MG63 (cell line): Measurements from ENCODE around the gene LILRA1. TPM values are rescaled to one million over a fixed set of nuclear protein-coding genes. Genes with fewer than 3 reads are reported as not detected.
"Not testable (repeated sequence)": the region's sequence is repeated elsewhere in the genome, so short reads cannot be mapped to it uniquely, and the experiment has no call there.

Experiments used
- DNase-seq: peaks from one replicate; pipeline ENCODE4 v3.0.0-alpha.2; 2020
- H3K27me3 ChIP-seq: fragments of 250-450 bp; sonication (Bioruptor Pico); 2 replicates; pipeline ENCODE4 v1.5.1; 2020; ENCODE audit warnings: mild to moderate bottlenecking, moderate library complexity
- H3K36me3 ChIP-seq: fragments of 250-450 bp; sonication (Bioruptor Pico); 2 replicates; pipeline ENCODE4 v1.5.1; 2020; ENCODE audit warnings: mild to moderate bottlenecking, moderate library complexity
- H3K4me3 ChIP-seq: fragments of 250-450 bp; sonication (Bioruptor Pico); 2 replicates; pipeline ENCODE4 v1.5.1; 2020; ENCODE audit warnings: mild to moderate bottlenecking, moderate library complexity
- H3K9me3 ChIP-seq: fragments of 250-450 bp; sonication (Bioruptor Pico); 2 replicates; pipeline ENCODE4 v1.5.1; 2020; ENCODE audit warnings: mild to moderate bottlenecking, moderate library complexity
- total RNA-seq: library from RNA; depleted of rRNA; stranded (reverse); fragments of >200 nt; shearing (Covaris generic); gene quantifications from 2 replicates; pipeline ENCODE4 v1.2.3, GENCODE V29; 2014; ENCODE audit warnings: low replicate concordance

Gene LILRA1
- total RNA-seq, 1 experiment from 2014 or later: not detected

GRCh38 chr19:54608205-54608604, 14.8 kb downstream of the LILRA1 start:
- Histone ChIP-seq H3K4me3 (no peak overlapping the region), H3K9me3 (no peaks in the 10 kb centered on the region), H3K27me3 (peaks cover 12% of the 10 kb centered on the region)

GRCh38 chr19:54608792-54609191, 15.4 kb downstream of the LILRA1 start:
- Histone ChIP-seq H3K36me3 (no peaks in the 10 kb centered on the region), H3K27me3 (peaks cover 9% of the 10 kb centered on the region), H3K4me3 (no peak overlapping the region), H3K9me3 (no peaks in the 10 kb centered on the region)
- DNase-seq: no peak

More at GRCh38 chr19:54608205-54608604, 14.8 kb downstream of the LILRA1 start:
- DNase-seq: no peak
- H3K36me3 ChIP-seq: no peaks in the 10 kb centered on the region

DNA sequence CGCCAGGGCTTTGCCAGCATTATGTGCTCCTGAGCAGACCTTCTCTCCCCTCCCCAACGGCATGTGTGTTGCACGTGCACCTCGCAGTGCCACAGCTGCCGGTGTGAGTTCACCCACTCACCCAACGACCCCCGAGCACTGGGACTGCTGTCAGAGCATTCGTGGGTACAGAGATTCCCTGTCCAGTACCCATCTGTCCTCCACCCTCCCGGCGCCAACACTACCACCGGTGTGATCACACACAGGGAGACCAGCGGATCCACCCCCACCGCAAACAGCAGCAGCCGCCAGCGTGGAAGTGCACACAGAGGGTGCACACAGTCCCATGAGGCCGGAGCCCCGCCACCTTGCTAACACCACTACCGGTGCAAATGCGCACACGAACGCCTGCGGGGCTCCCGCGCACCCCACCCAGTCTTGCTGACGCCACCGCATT, 15.9 kb downstream of the LILRA1 start:
- Histone ChIP-seq H3K36me3 (no peaks in the 10 kb centered on the region), H3K4me3 (no peak overlapping the region), H3K9me3 (no peaks in the 10 kb centered on the region), H3K27me3 (peaks cover 9% of the 10 kb centered on the region)
- no peak for DNase-seq

- no peak for DNase-seq
Measured at GRCh38 chr19:54612428-54612827, 19.0 kb downstream of the LILRA1 start.

GRCh38 chr19:54614726-54615125, 21.3 kb downstream of the LILRA1 start:
- H3K9me3 ChIP-seq: no peaks in the 10 kb centered on the region

More at GRCh38 chr19:54612428-54612827, 19.0 kb downstream of the LILRA1 start:
- H3K4me3 ChIP-seq: no peak overlapping the region
- H3K9me3 ChIP-seq: no peaks in the 10 kb centered on the region
- H3K36me3 ChIP-seq: no peaks in the 10 kb centered on the region
- H3K27me3 ChIP-seq: peaks cover 11% of the 10 kb centered on the region

DNA sequence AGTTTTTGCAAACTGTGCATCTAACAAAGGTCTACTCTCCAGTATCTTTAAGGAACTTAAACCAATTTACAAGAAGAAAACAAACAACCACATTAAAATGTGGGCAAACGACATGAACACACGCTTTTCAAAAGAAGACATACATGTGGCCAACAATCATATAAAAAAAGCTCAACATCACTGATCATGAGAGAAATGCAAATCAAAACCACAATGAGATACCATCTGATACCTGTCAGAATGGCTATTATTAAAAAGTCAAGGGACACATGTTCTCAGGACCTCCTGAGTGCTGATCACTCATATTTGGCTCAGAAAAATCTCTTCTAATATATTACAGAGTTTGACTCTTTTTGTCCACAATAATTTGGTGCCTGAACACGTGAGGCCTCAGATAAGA, 22.6 kb downstream of the LILRA1 start:
- DNase-seq: no peak
- no peak overlapping the region for H3K4me3 ChIP-seq
- no peaks in the 10 kb centered on the region for H3K9me3 ChIP-seq
- H3K36me3 ChIP-seq: no peaks in the 10 kb centered on the region
- H3K27me3 ChIP-seq: peaks cover 24% of the 10 kb centered on the region

More at GRCh38 chr19:54614726-54615125, 21.3 kb downstream of the LILRA1 start:
- H3K36me3 ChIP-seq: no peaks in the 10 kb centered on the region
- no peak overlapping the region for H3K4me3 ChIP-seq
- H3K27me3 ChIP-seq: peaks cover 13% of the 10 kb centered on the region
- DNase-seq: no peak

DNA sequence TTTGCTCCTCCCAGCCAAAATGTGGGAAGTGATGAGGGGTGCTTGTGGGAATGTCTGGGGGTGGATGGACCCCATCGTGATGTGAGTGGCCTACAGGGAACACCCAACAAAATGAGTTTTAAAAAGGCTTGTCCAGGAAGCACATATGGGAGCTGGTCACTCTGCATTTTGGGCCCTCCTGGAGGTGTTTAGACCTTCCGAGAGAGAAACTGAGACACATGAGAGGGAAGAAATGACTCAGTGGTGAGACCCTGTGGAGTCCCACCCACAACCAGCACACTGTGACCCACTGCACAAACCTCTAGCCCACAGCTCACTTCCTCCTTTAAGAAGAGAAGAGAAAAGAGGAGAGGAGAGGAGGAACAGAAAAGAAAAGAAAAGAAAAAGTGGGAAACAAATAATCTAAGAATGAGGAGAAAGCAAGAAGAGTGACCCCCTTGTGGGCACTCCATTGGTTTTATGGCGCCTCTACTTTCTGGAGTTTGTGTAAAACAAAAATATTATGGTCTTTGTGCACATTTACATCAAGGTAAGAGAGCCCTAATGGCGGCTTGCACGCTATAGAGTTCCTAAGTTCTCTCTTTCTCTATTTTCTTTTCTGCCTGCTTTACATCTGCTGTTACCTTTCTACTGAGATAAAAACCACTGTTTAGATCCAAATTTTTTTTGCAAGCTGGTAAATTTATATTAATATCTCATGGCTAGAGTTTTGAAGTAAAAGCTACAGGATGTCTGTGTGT, 23.6 kb downstream of the LILRA1 start:
- no peak for DNase-seq
- Histone ChIP-seq H3K27me3 (peaks cover 30% of the 10 kb centered on the region), H3K9me3 (no peaks in the 10 kb centered on the region), H3K36me3 (no peaks in the 10 kb centered on the region), H3K4me3 (no peak overlapping the region)

DNA sequence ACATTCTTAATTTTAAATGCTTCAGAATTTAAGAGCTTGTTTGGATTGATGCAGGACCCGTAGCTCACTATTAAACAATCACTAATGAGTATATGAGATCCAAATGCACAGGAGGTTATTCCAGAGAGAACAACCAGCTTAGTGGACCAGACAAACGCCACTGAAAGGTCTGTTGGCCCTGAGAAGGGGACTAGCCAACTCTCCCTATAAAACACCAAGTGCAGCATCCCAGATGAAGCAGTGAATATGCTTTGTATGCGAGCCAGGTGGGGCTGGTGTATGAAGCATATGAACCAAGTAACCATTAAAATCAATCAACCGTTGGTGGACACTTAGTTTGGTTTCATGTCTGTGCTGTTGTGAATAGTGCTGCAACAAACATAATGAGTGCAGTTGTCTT, 27.0 kb downstream of the LILRA1 start:
- H3K4me3 ChIP-seq: no peak overlapping the region
- peaks cover 38% of the 10 kb centered on the region for H3K27me3 ChIP-seq
- H3K36me3 ChIP-seq: no peaks in the 10 kb centered on the region
- H3K9me3 ChIP-seq: no peaks in the 10 kb centered on the region
- DNase-seq: no peak

DNA sequence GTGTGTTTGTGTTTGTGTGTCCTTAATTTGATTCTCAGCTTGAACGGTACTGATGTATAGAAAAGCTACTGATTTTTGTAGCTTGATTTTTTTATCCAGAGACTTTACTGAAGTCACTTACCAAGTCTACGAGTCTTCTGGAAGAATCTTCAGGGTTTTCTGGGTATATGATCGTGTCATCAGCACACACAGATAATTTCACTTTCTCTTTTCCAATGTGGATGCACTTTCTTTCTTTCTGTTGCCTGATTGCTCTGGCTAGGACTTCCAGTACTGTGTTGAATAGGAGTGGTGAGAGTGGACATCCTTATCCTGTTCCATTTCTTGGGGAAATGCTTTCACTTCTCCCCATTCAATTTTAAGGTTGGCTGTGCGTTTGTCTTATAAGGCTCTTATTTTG, 29.0 kb downstream of the LILRA1 start:
- Histone ChIP-seq H3K9me3 (no peaks in the 10 kb centered on the region), H3K27me3 (peaks cover 35% of the 10 kb centered on the region), H3K36me3 (no peaks in the 10 kb centered on the region), H3K4me3 (no peak overlapping the region)
- no peak for DNase-seq

DNA sequence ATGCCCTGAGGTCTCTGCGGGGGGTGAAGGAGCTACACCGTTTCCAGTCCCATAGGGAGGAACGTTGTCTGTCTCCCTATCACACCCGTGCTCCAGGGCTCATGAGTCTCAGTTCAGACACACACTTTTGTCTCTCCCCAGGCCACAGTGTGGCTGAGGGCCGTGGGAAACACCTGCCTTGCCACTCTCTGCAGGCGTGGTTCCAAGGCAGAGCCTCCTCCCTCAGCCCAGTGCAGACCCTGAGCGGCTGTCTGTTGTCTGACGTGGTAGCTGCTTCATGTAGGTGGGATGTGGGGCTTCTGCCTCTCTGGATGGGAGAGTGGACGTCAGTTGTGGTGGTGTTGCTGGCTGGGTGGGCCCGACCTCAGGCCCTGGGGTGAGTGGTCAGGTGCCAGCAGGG, 30.8 kb downstream of the LILRA1 start:
- peaks cover 44% of the 10 kb centered on the region for H3K27me3 ChIP-seq
- not testable (repeated sequence) for H3K9me3 ChIP-seq, DNase-seq, H3K4me3 ChIP-seq, H3K36me3 ChIP-seq

DNA sequence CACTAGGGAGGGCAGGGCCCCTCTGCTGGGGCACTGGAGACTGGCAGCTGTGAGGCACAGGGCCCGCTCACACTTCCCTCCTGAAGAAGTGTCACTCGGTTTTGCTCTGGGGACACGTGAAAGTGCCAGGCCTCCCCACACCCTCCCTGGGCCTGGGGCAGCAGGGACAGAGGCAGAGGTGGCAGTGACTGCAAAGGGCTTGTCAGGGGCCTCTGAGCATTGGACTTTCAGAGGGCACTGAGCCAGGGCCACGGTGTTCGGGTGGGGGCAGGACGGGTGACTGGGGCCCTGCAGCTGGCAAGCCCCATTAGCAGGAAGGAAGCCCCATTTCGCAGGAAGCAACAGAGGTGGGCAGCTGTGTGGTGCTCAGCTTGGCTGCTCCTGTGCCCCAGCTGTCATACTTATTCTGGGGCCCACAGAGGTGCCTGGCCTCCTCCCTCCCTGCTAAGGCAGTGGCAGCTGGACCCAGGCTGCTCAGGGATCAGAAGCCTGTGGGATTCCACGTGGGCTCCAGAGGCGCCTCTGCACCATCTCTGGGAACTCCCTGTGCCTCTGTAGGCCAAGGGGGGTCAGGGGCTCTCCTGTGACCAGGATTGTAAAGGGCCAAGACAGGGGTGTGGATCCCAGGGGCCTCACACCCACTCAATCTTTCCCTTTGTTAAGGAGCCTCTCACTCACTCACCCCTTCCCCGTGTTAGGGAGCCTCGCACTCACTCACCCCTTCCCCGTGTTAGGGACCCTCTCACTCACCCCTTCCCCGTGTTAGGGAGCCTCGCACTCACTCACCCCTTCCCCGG, 31.7 kb downstream of the LILRA1 start:
- not testable (repeated sequence) for DNase-seq, H3K36me3 ChIP-seq, H3K9me3 ChIP-seq

GRCh38 chr19:54626757-54627156, 33.3 kb downstream of the LILRA1 start:
- Histone ChIP-seq H3K36me3 (no peaks in the 10 kb centered on the region), H3K27me3 (peaks cover 34% of the 10 kb centered on the region), H3K9me3 (no peaks in the 10 kb centered on the region), H3K4me3 (no peak overlapping the region)
- no peak for DNase-seq

More for the DNA sequence above, 31.7 kb downstream of the LILRA1 start:
- peaks cover 45% of the 10 kb centered on the region for H3K27me3 ChIP-seq
- not testable (repeated sequence) for H3K4me3 ChIP-seq

DNA sequence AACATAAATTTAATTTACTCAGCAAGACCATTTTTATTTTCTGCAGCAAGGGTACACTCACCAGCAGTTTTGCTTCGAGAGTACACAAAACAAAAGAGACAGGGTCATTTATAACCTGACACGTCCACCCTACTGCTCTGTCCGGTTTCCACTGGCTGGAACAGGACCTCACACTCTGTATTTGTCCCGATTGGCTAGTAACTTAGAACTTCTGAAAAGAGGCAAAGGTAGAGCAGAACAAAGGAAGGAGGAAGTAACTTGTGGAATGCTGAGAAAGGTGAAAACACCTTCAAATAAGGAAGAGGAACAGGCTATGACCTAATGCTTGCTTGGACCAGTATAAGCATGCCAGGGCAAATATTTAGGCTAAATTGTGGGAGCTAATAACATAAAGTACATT, 34.5 kb downstream of the LILRA1 start:
- not testable (repeated sequence) for H3K9me3 ChIP-seq, DNase-seq, H3K36me3 ChIP-seq, H3K4me3 ChIP-seq
- H3K27me3 ChIP-seq: peaks cover 27% of the 10 kb centered on the region

- H3K4me3 ChIP-seq, H3K9me3 ChIP-seq, DNase-seq, H3K36me3 ChIP-seq: not testable (repeated sequence)
- H3K27me3 ChIP-seq: peaks cover 24% of the 10 kb centered on the region
Measured at GRCh38 chr19:54630262-54630661, 36.8 kb downstream of the LILRA1 start, which contains the start of gene LILRB1. Gene LILRB1, plus strand, starts transcription at chr19:54630484. Its CDS starts 590 bp downstream, at chr19:54631074.

GRCh38 chr19:54630782-54631181, 37.4 kb downstream of the LILRA1 start:
- Histone ChIP-seq H3K27me3 (peaks cover 24% of the 10 kb centered on the region), H3K4me3 (no peak overlapping the region), H3K36me3 (no peaks in the 10 kb centered on the region), H3K9me3 (no peaks in the 10 kb centered on the region)
- no peak for DNase-seq

DNA sequence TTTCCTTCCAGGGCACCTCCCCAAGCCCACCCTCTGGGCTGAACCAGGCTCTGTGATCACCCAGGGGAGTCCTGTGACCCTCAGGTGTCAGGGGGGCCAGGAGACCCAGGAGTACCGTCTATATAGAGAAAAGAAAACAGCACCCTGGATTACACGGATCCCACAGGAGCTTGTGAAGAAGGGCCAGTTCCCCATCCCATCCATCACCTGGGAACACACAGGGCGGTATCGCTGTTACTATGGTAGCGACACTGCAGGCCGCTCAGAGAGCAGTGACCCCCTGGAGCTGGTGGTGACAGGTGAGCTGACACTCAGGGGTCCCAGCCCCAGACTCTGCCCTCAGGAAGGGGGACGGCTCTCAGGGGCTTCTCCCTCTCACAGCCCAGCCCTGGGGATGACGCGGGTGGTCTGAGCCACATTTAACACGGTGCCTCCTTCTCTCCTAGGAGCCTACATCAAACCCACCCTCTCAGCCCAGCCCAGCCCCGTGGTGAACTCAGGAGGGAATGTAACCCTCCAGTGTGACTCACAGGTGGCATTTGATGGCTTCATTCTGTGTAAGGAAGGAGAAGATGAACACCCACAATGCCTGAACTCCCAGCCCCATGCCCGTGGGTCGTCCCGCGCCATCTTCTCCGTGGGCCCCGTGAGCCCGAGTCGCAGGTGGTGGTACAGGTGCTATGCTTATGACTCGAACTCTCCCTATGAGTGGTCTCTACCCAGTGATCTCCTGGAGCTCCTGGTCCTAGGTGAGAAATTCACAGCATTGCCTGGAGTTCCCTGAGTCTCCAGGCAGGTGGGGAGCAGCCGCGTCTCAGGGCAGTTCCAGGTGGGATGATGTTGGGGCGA, 38.3 kb downstream of the LILRA1 start:
- not testable (repeated sequence) for H3K36me3 ChIP-seq, H3K4me3 ChIP-seq, DNase-seq, H3K9me3 ChIP-seq
- peaks cover 21% of the 10 kb centered on the region for H3K27me3 ChIP-seq

- DNase-seq, H3K9me3 ChIP-seq: not testable (repeated sequence)
- peaks cover 18% of the 10 kb centered on the region for H3K27me3 ChIP-seq
Measured at GRCh38 chr19:54632517-54632916, 39.1 kb downstream of the LILRA1 start.

More at GRCh38 chr19:54632517-54632916, 39.1 kb downstream of the LILRA1 start:
- H3K36me3 ChIP-seq, H3K4me3 ChIP-seq: not testable (repeated sequence)
